Stomach (tissue), 4 donors: Measurements from ENCODE around the gene PRRG2.

Source experiments
- POLR2AphosphoS5 ChIP-seq, 3 donors: sonication (generic); formaldehyde crosslinking; IDR thresholded peaks; one replicate each; pipeline ENCODE4 v1.6.1; 2016; ENCODE audit warnings: antibody characterized with exemption in 3 of 3
- TF ChIP-seq, protein P1 (sequence below), 7 experiments: fragments of 450-650 bp in 4 of 7; fragments of 200-600 bp in 3 of 7; sonication (generic) in 3 of 7; IDR thresholded peaks; one replicate each; pipeline ENCODE4 v1.5.1; 2016 to 2019; ENCODE audit warnings: antibody characterized with exemption in 7 of 7, control low read depth in 2 of 7, mild to moderate bottlenecking in 1 of 7

DNA sequence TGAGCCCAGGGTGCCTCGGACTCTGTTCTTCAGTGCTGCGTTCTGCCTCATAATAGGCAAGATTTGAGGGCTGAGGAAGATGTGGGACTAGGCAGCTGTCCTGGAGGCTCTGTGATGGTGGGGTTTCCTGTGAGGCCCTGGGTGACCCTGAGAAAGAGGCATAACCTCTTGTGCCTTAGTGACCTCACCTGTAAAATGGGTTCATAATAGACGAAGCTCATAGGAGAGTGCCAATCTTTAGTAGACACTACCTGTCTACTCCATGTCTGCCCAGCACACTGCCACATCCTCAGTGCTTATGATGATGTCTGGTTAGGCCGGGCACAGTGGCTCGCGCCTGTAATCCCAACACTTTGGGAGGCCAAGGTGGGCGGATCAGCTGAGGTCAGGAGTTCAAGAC is 35.4 kb downstream of the PRRG2 start:
- TF ChIP-seq, protein P1, sequence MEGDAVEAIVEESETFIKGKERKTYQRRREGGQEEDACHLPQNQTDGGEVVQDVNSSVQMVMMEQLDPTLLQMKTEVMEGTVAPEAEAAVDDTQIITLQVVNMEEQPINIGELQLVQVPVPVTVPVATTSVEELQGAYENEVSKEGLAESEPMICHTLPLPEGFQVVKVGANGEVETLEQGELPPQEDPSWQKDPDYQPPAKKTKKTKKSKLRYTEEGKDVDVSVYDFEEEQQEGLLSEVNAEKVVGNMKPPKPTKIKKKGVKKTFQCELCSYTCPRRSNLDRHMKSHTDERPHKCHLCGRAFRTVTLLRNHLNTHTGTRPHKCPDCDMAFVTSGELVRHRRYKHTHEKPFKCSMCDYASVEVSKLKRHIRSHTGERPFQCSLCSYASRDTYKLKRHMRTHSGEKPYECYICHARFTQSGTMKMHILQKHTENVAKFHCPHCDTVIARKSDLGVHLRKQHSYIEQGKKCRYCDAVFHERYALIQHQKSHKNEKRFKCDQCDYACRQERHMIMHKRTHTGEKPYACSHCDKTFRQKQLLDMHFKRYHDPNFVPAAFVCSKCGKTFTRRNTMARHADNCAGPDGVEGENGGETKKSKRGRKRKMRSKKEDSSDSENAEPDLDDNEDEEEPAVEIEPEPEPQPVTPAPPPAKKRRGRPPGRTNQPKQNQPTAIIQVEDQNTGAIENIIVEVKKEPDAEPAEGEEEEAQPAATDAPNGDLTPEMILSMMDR (IDR thresholded peaks at IDR 0.05) = no peak
- TF ChIP-seq POLR2AphosphoS5 (IDR thresholded peaks at IDR 0.05) = no peak
